Aorta (tissue), 5 donors: ENCODE results near the gene P4HA2. TPM values are rescaled to one million over a fixed set of nuclear protein-coding genes. Genes with fewer than 3 reads are reported as not detected.
A peak's percentile ranks its signal among the peaks of the same experiment; 100 is the strongest.

Source experiments
- ATAC-seq: fragments of 200-7000 bp; cut with Tn5 transposase; one replicate; pipeline ENCODE4 v1.9.1; 2022; ENCODE audit warnings: moderate library complexity; ENCODE audit not compliant: low FRiP score
- DNase-seq, 2 donors: peaks; one replicate each; pipeline ENCODE4 v3.0.0-alpha.2; 2020
- H3K27ac ChIP-seq, 2 donors: one replicate each; pipeline ENCODE4 v1.5.1; 2013; ENCODE audit warnings: low read length in 2 of 2, mild to moderate bottlenecking in 2 of 2, moderate library complexity in 2 of 2, control low read depth in 1 of 2, inconsistent platforms in 1 of 2, low read depth in 1 of 2
- H3K27me3 ChIP-seq, 2 donors: one replicate each; pipeline ENCODE4 v1.6.1; 2013; ENCODE audit warnings: control low read depth in 1 of 2, low read length in 1 of 2, mild to moderate bottlenecking in 1 of 2, moderate library complexity in 1 of 2; ENCODE audit not compliant: insufficient read depth in 2 of 2, control insufficient read depth in 1 of 2
- H3K36me3 ChIP-seq, 2 donors: one replicate each; pipeline ENCODE4 v1.6.1; 2013; ENCODE audit warnings: control low read depth in 1 of 2, low read length in 1 of 2, mild to moderate bottlenecking in 1 of 2; ENCODE audit not compliant: insufficient read depth in 2 of 2, control insufficient read depth in 1 of 2
- H3K4me1 ChIP-seq, 2 donors: one replicate each; pipeline ENCODE4 v1.6.1; 2013; ENCODE audit warnings: low read length in 2 of 2, control low read depth in 1 of 2, mild to moderate bottlenecking in 1 of 2, moderate library complexity in 1 of 2; ENCODE audit not compliant: insufficient read depth in 2 of 2, control insufficient read depth in 1 of 2
- H3K4me3 ChIP-seq, 2 donors: one replicate each; pipeline ENCODE4 v1.5.1; 2013; ENCODE audit warnings: low read length in 2 of 2, control low read depth in 1 of 2, mild to moderate bottlenecking in 1 of 2
- H3K9me3 ChIP-seq: one replicate; pipeline ENCODE4 v1.6.1; 2013; ENCODE audit warnings: mild to moderate bottlenecking, low read length; ENCODE audit not compliant: control insufficient read depth
- WGBS, 2 donors: extraction: QIAGEN DNeasy Blood & Tissue Kit; methylation state at CpG; one replicate each; pipeline ENCODE4 v1.1.7; 2013; 5-methylcytosine and 5-hydroxymethylcytosine counted together
- intact Hi-C, 2 donors: fragments of 100-400 bp; cut with DNase I; formaldehyde crosslinking; loops; one replicate each; pipeline versions ENCODE4 v1.14.2 to v1.15.0; 2022
- polyA plus RNA-seq, 2 donors: library from polyadenylated mRNA; stranded (reverse); fragments of 200-250 nt; gene quantifications; one replicate each; pipeline ENCODE4 v1.2.3, GENCODE V29; 2013
- total RNA-seq, 2 donors: library from RNA; stranded (reverse); fragmentation: NEBNext Ultra II Directional; extraction: Animal tissue kit (Norgen Biotek cat#: 25700); gene quantifications; one replicate each; pipeline ENCODE4 v1.2.1, GENCODE V29; 2021
- donor health status: healthy with polysubstance abuse.
- donor health status: Bipolar disorder and iron deficiency.
- donor health status: DM: no; HTN: no; CAD: no.
- donor health status: DM: no; HTN: no; CAD: no.
- donor health status: DM: yes; HTN: yes; CAD: no.

Gene P4HA2
- total and polyA plus RNA-seq, 4 donors, result 19.2 to 68.1 (median 34.6) TPM

DNA sequence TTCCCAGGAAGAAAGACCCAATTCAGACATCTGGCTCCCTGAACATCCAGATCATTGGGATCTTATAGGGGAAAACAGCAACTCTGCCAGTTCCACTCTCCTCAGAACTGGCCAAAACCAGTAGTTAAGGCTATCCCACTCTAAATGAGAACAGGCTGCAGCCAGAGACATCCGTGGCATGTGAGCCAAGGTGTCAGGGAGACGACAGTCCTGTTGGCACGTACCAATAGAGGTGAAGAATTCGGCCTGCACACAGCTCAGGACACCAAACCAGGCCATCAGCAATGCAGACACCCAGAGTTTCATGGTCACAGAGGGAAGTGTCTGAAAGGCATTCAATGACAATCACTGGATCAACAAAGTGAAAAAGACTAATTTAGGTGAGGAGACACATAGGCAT is 9.3 kb downstream of the P4HA2 start:
- no peak overlapping the region for H3K4me3 ChIP-seq

DNA sequence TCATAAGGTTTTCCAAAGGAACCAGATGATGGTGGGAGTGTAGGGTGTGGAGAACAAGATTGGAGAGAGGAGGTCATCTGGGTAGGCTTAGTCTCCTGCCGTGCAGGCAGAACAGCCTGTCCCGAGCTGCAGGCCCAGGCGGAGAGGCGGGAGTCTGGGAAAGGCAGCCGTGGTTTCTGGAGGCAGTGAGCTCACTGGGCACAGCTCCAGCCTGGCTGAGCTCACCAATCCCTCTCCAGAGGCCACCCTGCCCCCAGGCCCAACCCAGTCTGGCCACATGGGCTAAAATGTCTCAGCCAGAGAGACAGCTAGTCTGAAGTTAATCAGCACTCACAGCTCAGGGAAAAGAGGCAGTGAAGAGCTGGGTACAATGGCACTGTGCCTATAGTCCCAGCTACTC is 12.3 kb downstream of the P4HA2 start:
- H3K36me3 ChIP-seq, result peaks cover 0 to 3% of the 10 kb centered on the region in 2 donors
- peak; percentile 96 for ATAC-seq

More for the DNA sequence above, 9.3 kb downstream of the P4HA2 start:
- ATAC-seq (no peak), DNase-seq (peak in 1 of 2 donors; percentile 21)
- H3K27ac ChIP-seq, result peak overlapping the region in 1 of 2 donors; percentile 11
- intact Hi-C loops, result no loop called here
- H3K9me3 ChIP-seq, result no peaks in the 10 kb centered on the region
- no peaks in the 10 kb centered on the region for H3K27me3 ChIP-seq
- 69 to 70% methylated on average over 4 of the region's 4 CpGs for WGBS, 2 donors
- peaks cover 6 to 12% of the 10 kb centered on the region in 2 donors for H3K4me1 ChIP-seq
- no peaks in the 10 kb centered on the region for H3K36me3 ChIP-seq

DNA sequence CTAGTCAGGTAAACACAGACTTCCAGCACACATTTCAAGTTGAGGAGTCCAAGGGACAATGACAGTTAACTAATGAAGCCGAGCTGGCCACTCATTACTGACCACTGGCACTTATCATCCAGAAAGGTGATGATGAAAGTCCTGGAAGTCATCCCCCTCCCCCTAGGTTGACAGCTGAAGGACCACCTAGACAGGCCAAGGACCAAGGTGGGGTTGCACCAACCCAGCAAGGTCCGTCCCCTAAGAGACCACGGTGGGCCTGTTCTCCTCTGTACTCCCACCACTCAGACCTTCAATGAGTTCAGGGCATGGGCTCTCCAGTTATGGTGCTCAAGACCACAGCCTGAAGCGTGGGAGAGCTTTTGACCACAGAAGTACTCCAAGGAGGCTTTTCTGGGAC is 13.2 kb downstream of the P4HA2 start:
- Histone ChIP-seq H3K36me3 (peaks cover 0 to 7% of the 10 kb centered on the region in 2 donors), H3K4me1 (peaks cover 0 to 7% of the 10 kb centered on the region in 2 donors), H3K4me3 (no peak overlapping the region), H3K27me3 (no peaks in the 10 kb centered on the region), H3K9me3 (no peaks in the 10 kb centered on the region), H3K27ac (peak overlapping the region; percentile 95 to 96)
- intact Hi-C loops, result no loop called here
- ATAC-seq, result no peak
- no peak for DNase-seq
- WGBS, 2 donors, result 95 to 99% methylated on average over 4 of the region's 4 CpGs

More for the DNA sequence above, 12.3 kb downstream of the P4HA2 start:
- no peaks in the 10 kb centered on the region for H3K9me3 ChIP-seq
- 2 to 4% methylated on average over 5 of the region's 5 CpGs for WGBS, 2 donors
- H3K4me3 ChIP-seq, result no peak overlapping the region
- intact Hi-C loops, result no loop called here
- H3K4me1 ChIP-seq, result peaks cover 3 to 11% of the 10 kb centered on the region in 2 donors
- DNase-seq, result peak; percentile 97
- H3K27ac ChIP-seq, result peak overlapping the region; percentile 95 to 96
- H3K27me3 ChIP-seq, result no peaks in the 10 kb centered on the region

DNA sequence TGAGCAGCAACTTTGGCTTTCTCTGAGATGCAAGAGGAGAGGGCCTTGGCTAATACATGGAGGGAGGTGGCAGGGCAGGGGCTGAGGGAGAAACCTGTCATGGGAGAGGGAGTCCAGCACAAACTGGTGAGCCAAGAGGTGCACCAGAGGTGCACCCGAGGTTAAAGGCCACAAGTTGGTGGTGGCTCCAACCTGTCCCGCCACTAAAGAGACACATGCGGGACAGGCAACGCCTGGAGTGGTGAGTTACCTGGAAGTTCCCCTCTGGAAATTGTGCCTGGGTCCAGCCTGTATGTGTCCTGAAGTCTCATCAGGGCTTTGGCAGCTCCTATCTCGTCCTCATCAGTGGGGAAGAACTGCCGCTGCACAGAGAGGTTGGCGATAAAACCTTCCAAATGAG is 14.0 kb downstream of the P4HA2 start:
- WGBS, 2 donors, result 97% methylated on average over 7 of the region's 7 CpGs
- H3K4me3 ChIP-seq, result no peak overlapping the region
- ATAC-seq, result no peak
- no peaks in the 10 kb centered on the region for H3K27me3 ChIP-seq
- H3K27ac ChIP-seq, result no peak overlapping the region
- peaks cover 0 to 7% of the 10 kb centered on the region in 2 donors for H3K4me1 ChIP-seq
- intact Hi-C loops, result no loop called here
- H3K36me3 ChIP-seq, result peaks cover 0 to 7% of the 10 kb centered on the region in 2 donors
- peak in 1 of 2 donors; percentile 59 for DNase-seq
- no peaks in the 10 kb centered on the region for H3K9me3 ChIP-seq

DNA sequence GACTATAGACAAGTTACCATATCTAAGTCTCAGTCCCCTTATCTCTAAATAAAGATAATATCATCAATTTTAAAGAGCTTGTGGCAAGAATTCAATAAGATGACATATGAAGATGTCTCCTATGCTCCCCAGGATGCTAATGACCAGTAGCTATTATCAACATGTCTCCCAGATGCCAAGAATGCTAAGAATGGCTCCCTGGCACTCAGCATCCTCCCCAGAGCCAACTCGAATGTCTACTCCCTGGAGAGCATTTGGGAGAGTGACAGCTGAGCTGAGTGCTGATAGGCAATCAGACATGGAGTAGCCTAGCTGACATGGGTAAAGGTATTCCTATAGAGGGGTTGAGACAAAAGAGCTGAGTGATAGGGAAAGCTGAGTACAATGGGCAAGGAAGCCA is 15.9 kb downstream of the P4HA2 start:
- Histone ChIP-seq H3K4me1 (peaks cover 0 to 7% of the 10 kb centered on the region in 2 donors), H3K27ac (no peak overlapping the region), H3K9me3 (no peaks in the 10 kb centered on the region), H3K27me3 (no peaks in the 10 kb centered on the region), H3K36me3 (peaks cover 0 to 9% of the 10 kb centered on the region in 2 donors), H3K4me3 (no peak overlapping the region)
- intact Hi-C loops, result no loop called here
- no peak for ATAC-seq
- WGBS, 2 donors, result 6 to 14% methylated on average over 1 of the region's 1 CpG
- DNase-seq, result no peak

DNA sequence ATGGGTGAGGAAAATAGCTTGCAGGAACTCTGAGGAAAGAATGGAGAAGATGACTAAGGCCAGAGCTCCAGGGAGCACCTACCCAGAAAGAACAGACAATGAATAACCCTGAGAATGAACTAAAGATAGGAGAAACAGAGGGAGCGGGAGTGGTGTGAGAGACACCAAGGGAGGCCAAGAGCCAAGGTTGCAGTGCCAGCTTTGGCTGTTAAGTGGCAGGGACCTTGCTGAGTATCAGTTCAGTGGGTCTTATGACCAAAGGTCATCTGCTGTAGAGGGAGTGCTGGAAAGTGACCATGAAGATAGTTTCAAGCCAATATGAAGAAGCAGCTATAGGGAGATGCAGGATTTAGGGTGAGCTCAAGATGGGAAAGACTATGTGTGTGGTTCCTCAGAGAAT is 16.7 kb downstream of the P4HA2 start:
- peaks cover 0 to 9% of the 10 kb centered on the region in 2 donors for H3K36me3 ChIP-seq
- H3K27ac ChIP-seq, result no peak overlapping the region
- H3K4me1 ChIP-seq, result peaks cover 0 to 7% of the 10 kb centered on the region in 2 donors
- H3K9me3 ChIP-seq, result no peaks in the 10 kb centered on the region
- 97 to 100% methylated on average over 1 of the region's 1 CpG for WGBS, 2 donors
- ATAC-seq, result no peak
- no peaks in the 10 kb centered on the region for H3K27me3 ChIP-seq
- DNase-seq, result no peak
- H3K4me3 ChIP-seq, result no peak overlapping the region
- intact Hi-C loops, result no loop called here

DNA sequence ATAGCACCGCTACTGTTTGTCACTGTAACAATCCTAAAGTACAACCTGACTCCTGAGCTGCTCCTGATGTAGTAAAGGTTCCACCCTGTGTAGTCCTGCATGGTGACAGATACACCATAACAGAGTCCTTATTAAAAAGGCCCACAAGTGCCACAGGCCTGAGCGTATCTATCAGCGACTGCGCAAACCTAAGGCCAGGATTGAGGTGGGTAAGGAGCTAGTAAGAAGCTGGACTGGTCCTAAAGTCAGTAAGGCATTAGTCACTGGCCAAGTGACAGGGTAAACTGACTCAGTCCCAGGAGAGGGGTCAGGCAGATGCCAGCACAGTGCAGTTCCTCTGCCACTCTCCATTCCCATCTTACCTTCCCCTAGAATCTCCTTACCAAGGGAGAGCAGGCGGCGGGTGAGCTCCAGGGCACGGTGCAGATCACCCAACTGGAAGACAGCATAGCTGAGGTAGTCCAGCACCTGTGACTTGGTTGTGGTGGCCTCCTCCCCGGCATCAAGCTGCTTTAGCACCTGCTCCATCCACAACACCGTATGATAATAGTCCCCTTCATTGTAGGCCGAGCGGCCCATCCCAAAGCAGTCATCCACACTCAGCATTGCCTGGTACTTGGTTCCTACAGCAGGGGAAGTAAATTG is 17.6 kb downstream of the P4HA2 start:
- H3K4me1 ChIP-seq, result peaks cover 0 to 6% of the 10 kb centered on the region in 2 donors
- peaks cover 0 to 9% of the 10 kb centered on the region in 2 donors for H3K36me3 ChIP-seq
- 97% methylated on average over 11 of the region's 11 CpGs for WGBS, 2 donors
- DNase-seq (no peak), ATAC-seq (no peak)
- H3K27ac ChIP-seq, result no peak overlapping the region
- H3K9me3 ChIP-seq, result no peaks in the 10 kb centered on the region
- intact Hi-C loops, result no loop called here
- H3K27me3 ChIP-seq, result no peaks in the 10 kb centered on the region
- H3K4me3 ChIP-seq, result no peak overlapping the region

DNA sequence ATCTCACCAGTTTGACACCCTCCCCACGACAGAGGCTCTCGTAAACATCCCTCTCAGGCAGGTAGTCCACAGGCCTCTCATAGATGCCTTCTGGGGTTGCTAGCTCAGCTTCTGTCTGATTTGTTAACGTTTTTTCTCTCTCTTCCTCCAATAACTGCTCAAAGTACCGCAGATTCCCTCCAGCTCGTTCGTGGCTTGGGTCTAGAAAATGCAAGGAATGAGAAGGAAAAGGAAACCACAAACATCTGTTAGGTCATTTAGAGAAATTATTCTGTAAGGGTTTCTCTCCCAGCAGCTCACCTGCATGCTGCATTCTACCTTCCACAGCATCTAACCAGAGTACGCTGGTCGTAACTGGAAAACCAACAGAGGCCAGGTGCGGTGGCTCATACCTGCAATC is 18.5 kb downstream of the P4HA2 start:
- H3K4me1 ChIP-seq, result no peaks in the 10 kb centered on the region
- no peaks in the 10 kb centered on the region for H3K9me3 ChIP-seq
- DNase-seq, result no peak
- 82 to 84% methylated on average over 9 of the region's 9 CpGs for WGBS, 2 donors
- H3K4me3 ChIP-seq, result no peak overlapping the region
- no peak for ATAC-seq
- H3K36me3 ChIP-seq, result peaks cover 0 to 9% of the 10 kb centered on the region in 2 donors
- no peaks in the 10 kb centered on the region for H3K27me3 ChIP-seq
- intact Hi-C loops, result no loop called here
- no peak overlapping the region for H3K27ac ChIP-seq

DNA sequence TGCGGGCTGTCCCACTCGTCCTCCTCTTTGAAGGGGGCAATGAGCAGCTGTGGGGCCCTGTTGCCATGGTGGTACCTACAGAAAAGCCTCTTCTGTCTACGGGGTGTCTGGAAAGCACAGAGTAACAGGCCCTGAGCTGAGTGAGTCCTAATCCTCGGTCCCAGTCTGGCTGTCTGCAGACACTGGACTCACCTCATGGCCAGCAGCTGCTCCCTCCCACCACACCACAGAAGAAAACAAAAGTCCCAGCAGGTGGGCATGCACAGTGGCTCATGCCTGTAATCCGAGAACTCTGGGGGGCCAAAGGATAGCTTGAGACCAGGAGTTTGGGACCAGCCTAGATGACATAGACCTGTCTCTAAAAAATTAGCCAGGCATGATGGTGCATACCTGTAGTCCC is 19.9 kb downstream of the P4HA2 start:
- intact Hi-C loops, result no loop called here
- no peak overlapping the region for H3K4me3 ChIP-seq
- no peaks in the 10 kb centered on the region for H3K27me3 ChIP-seq
- WGBS, 2 donors, result 94 to 98% methylated on average over 5 of the region's 5 CpGs
- DNase-seq, result no peak
- no peak overlapping the region for H3K27ac ChIP-seq
- ATAC-seq, result no peak
- no peaks in the 10 kb centered on the region for H3K9me3 ChIP-seq
- H3K36me3 ChIP-seq, result peaks cover 0 to 13% of the 10 kb centered on the region in 2 donors
- no peaks in the 10 kb centered on the region for H3K4me1 ChIP-seq
